Stimulated activated CD4-positive, alpha-beta T cell treated with anti-CD3 and anti-CD28 coated beads, Interleukin-15, amount 100 ng/mL, for 1 hour (primary cell): ENCODE results near the gene RTN4RL2.

Experiments
- DNase-seq, 2 donors: peaks; one replicate each; pipeline ENCODE4 v3.0.0-alpha.2; 2020; ENCODE audit warnings: low read depth in 1 of 2, low spot score in 1 of 2

RTN4RL2 gene

GRCh38 chr11:57460022-57460757, at the start of gene RTN4RL2:
RTN4RL2 (plus strand) TSS chr11:57460528; CDS start chr11:57460866, 338 bp downstream.
- DNase-seq: peak in 1 of 2 donors; percentile 18

GRCh38 chr11:57413681-57414080, 46.6 kb upstream of the RTN4RL2 start:
- no peak for DNase-seq

GRCh38 chr11:57414612-57415212, 45.6 kb upstream of the RTN4RL2 start:
- DNase-seq: no peak

GRCh38 chr11:57416436-57416835, 43.9 kb upstream of the RTN4RL2 start:
- no peak for DNase-seq

- no peak for DNase-seq
These were observed 43.3 kb upstream of the RTN4RL2 start for GRCh38 chr11:57417056-57417455.

GRCh38 chr11:57418131-57418530, 42.2 kb upstream of the RTN4RL2 start:
- no peak for DNase-seq

GRCh38 chr11:57419146-57419545, 41.2 kb upstream of the RTN4RL2 start:
- DNase-seq: no peak

GRCh38 chr11:57421066-57421465, 39.3 kb upstream of the RTN4RL2 start:
- no peak for DNase-seq

- no peak for DNase-seq
These were observed 38.5 kb upstream of the RTN4RL2 start for GRCh38 chr11:57421805-57422204.

- DNase-seq: no peak
These were observed 37.7 kb upstream of the RTN4RL2 start for GRCh38 chr11:57422669-57423068.

GRCh38 chr11:57424137-57424791, 36.1 kb upstream of the RTN4RL2 start:
- no peak for DNase-seq

- DNase-seq: peak; percentile 58 to 69
These were observed 35.4 kb upstream of the RTN4RL2 start for GRCh38 chr11:57424792-57425564.

- no peak for DNase-seq
These were observed 34.5 kb upstream of the RTN4RL2 start for GRCh38 chr11:57425565-57426438.

- DNase-seq: no peak
These were observed 33.8 kb upstream of the RTN4RL2 start for GRCh38 chr11:57426439-57426928.

GRCh38 chr11:57426929-57427726, 33.2 kb upstream of the RTN4RL2 start, which contains the start of gene SLC43A3:
SLC43A3 (minus strand) TSS chr11:57427121; CDS start chr11:57426172, 949 bp downstream.
- peak; percentile 20 to 77 for DNase-seq

GRCh38 chr11:57427727-57428082, 32.6 kb upstream of the RTN4RL2 start:
- no peak for DNase-seq

- DNase-seq: no peak
These were observed 31.7 kb upstream of the RTN4RL2 start for GRCh38 chr11:57428643-57429042.

GRCh38 chr11:57429946-57430345, 30.4 kb upstream of the RTN4RL2 start:
- DNase-seq: no peak

GRCh38 chr11:57430952-57431351, 29.4 kb upstream of the RTN4RL2 start:
- no peak for DNase-seq
